ENCODE results near the gene SNTA1.

DNA sequence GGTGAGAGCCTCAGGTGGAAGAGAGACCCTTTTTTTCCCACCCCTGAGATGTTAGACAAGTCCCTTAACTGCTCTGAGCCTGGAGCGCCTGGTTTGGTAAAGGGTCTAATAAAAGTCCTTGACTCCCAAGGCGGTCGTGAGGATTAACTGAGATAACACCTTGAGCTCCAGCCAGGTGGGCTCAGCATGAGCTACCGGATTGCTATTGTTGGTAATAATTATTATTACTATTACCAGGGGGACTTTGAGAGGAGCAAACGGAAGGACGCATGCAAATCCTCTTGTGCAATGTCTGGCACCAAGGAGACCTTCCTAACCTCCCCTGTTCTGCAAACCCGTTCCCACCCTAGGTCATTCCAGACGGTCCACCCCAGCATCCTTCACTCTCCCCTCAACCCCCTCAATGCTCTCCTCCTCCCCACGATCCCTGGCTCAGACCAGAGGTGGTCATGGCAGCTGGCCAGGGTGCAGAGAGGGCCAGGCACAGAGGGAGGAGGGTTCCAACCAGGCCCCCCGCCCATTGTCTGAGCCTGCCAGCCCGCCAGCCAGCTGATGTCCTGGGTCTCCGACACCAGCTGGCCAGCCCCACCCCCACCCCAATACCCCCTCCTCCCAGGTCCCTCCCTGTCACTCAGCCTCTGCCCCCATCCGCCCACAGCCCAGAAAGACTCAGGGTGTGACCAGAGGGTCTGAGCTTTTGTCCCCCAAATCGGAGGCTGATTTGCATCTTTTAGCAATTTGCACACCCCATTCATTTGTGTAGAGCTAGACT lies 32.0 kb upstream of the SNTA1 start:
- TF ChIP-seq, protein P1, sequence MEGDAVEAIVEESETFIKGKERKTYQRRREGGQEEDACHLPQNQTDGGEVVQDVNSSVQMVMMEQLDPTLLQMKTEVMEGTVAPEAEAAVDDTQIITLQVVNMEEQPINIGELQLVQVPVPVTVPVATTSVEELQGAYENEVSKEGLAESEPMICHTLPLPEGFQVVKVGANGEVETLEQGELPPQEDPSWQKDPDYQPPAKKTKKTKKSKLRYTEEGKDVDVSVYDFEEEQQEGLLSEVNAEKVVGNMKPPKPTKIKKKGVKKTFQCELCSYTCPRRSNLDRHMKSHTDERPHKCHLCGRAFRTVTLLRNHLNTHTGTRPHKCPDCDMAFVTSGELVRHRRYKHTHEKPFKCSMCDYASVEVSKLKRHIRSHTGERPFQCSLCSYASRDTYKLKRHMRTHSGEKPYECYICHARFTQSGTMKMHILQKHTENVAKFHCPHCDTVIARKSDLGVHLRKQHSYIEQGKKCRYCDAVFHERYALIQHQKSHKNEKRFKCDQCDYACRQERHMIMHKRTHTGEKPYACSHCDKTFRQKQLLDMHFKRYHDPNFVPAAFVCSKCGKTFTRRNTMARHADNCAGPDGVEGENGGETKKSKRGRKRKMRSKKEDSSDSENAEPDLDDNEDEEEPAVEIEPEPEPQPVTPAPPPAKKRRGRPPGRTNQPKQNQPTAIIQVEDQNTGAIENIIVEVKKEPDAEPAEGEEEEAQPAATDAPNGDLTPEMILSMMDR (conservative IDR thresholded peaks at IDR 0.05 in 1 of 2, IDR thresholded peaks at IDR 0.05 in 1 of 2; ENCODE audit: extremely low read depth in 1 of 2, insufficient read depth in 1 of 2, low read depth in 1 of 2, low read length in 2 of 2): no peak
- TF ChIP-seq EZH2 (IDR thresholded peaks at IDR 0.05; ENCODE audit: borderline replicate concordance, low read length): no peak
